Endothelial cell of umbilical vein (primary cell): ENCODE results near the gene RSPO3.

Source experiments
- EZH2 ChIP-seq: IDR thresholded peaks from 2 replicates; pipeline ENCODE4 v1.6.1; 2012; ENCODE audit warnings: borderline replicate concordance, low read depth, mild to moderate bottlenecking, moderate library complexity, low read length, inconsistent platforms; ENCODE audit not compliant: severe bottlenecking
- FOS ChIP-seq: IDR thresholded peaks from 2 replicates; pipeline ENCODE4 v1.6.1; 2011; ENCODE audit warnings: mild to moderate bottlenecking, low read length, moderate library complexity, borderline replicate concordance; ENCODE audit not compliant: insufficient read depth
- GATA2 ChIP-seq: IDR thresholded peaks from 2 replicates; pipeline ENCODE4 v1.7.0; 2011; ENCODE audit warnings: low read depth, mild to moderate bottlenecking, moderate library complexity, mixed read lengths, low read length; ENCODE audit not compliant: insufficient read length, insufficient read depth
- JUN ChIP-seq: IDR thresholded peaks from 2 replicates; pipeline ENCODE4 v1.6.1; 2011; ENCODE audit warnings: borderline replicate concordance, low read depth; ENCODE audit not compliant: insufficient read length, insufficient read depth
- MAX ChIP-seq: IDR thresholded peaks from 2 replicates; pipeline ENCODE4 v1.6.1; 2011; ENCODE audit not compliant: insufficient read depth, insufficient read length
- MYC ChIP-seq: IDR thresholded peaks from one replicate; pipeline ENCODE4 v1.6.1; 2011; ENCODE audit warnings: mild to moderate bottlenecking, low read depth, low read length
- POLR2A ChIP-seq: IDR thresholded peaks from 2 replicates; pipeline ENCODE4 v1.6.1; 2012; ENCODE audit warnings: low read depth, mild to moderate bottlenecking, control low read depth, low read length
- POLR2AphosphoS5 ChIP-seq: IDR thresholded peaks from 2 replicates; pipeline ENCODE4 v1.6.1; 2012; ENCODE audit warnings: low read depth, mild to moderate bottlenecking, control low read depth, low read length, moderate library complexity; ENCODE audit not compliant: insufficient read depth
- TF ChIP-seq, protein P1 (sequence below), 2 donors: IDR thresholded peaks; 1 replicate in 1 of 2; 2 replicates in 1 of 2; pipeline ENCODE4 v1.5.1; 2011; ENCODE audit warnings: low read length in 2 of 2, mild to moderate bottlenecking in 2 of 2, moderate library complexity in 2 of 2, control low read depth in 1 of 2, inconsistent platforms in 1 of 2, low read depth in 1 of 2; ENCODE audit not compliant: insufficient read depth in 1 of 2; ENCODE audit errors: extremely low read depth in 1 of 2

DNA sequence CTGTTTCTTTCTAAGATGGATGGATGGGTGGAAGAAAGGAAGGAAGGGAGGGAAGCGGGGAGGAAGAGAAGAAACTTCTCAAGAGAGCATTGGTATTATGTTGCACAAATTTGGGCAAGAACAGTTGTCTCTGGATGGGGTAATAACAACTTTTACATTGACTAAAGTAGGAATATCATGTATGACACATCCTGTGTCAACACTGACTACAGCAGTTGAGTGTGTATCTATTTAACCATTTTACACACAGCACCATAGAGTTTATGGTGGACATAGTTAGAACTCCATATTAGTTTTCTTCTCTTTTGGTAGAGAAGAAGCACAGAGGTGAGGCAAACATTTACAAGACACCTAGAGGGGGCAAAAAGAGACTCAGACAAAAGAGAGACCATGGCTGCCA, 103.9 kb downstream of the RSPO3 start:
- TF ChIP-seq, protein P1, sequence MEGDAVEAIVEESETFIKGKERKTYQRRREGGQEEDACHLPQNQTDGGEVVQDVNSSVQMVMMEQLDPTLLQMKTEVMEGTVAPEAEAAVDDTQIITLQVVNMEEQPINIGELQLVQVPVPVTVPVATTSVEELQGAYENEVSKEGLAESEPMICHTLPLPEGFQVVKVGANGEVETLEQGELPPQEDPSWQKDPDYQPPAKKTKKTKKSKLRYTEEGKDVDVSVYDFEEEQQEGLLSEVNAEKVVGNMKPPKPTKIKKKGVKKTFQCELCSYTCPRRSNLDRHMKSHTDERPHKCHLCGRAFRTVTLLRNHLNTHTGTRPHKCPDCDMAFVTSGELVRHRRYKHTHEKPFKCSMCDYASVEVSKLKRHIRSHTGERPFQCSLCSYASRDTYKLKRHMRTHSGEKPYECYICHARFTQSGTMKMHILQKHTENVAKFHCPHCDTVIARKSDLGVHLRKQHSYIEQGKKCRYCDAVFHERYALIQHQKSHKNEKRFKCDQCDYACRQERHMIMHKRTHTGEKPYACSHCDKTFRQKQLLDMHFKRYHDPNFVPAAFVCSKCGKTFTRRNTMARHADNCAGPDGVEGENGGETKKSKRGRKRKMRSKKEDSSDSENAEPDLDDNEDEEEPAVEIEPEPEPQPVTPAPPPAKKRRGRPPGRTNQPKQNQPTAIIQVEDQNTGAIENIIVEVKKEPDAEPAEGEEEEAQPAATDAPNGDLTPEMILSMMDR (IDR thresholded peaks at IDR 0.05; ENCODE audit: extremely low read depth in 1 of 2, insufficient read depth in 1 of 2, low read depth in 1 of 2, low read length in 2 of 2) = no peak
- TF ChIP-seq POLR2AphosphoS5 (no peak), EZH2 (no peak), FOS (no peak), POLR2A (no peak), JUN (no peak), MAX (no peak), MYC (no peak), GATA2 (no peak)
